GM23338 (cell line): ENCODE data around the gene IL4I1. TPM values are rescaled to one million over a fixed set of nuclear protein-coding genes. Genes with fewer than 3 reads are reported as not detected.

Source experiments
- ATAC-seq: fragments of 200-7000 bp; cut with Tn5 transposase; 3 replicates; pipeline ENCODE4 v1.9.1; 2020
- DNase-seq: peaks from one replicate; pipeline ENCODE4 v3.0.0-alpha.2; 2015; ENCODE audit warnings: low spot score
- H2AFZ ChIP-seq: fragments of 200-600 bp; sonication (generic); 2 replicates; pipeline ENCODE4 v1.8.0; 2016; ENCODE audit warnings: antibody characterized with exemption, mild to moderate bottlenecking, moderate library complexity
- H3F3A ChIP-seq: fragments of 200-600 bp; sonication (generic); replicated peaks from 2 replicates; pipeline ENCODE4 v1.8.0; 2017; ENCODE audit warnings: antibody characterized with exemption, mixed run types, low read depth
- H3K27ac ChIP-seq: fragments of 200-600 bp; sonication (generic); 2 replicates; pipeline ENCODE4 v1.6.1; 2016; ENCODE audit warnings: low read depth
- H3K27me3 ChIP-seq: fragments of 200-600 bp; sonication (generic); 2 replicates; pipeline ENCODE4 v1.8.0; 2016; ENCODE audit warnings: mild to moderate bottlenecking, mixed run types, moderate library complexity; ENCODE audit not compliant: insufficient read depth
- H3K36me3 ChIP-seq: fragments of 200-600 bp; sonication (generic); 2 replicates; pipeline ENCODE4 v1.8.0; 2016; ENCODE audit warnings: mild to moderate bottlenecking; ENCODE audit not compliant: insufficient read depth
- H3K4me1 ChIP-seq: fragments of 200-600 bp; sonication (generic); 2 replicates; pipeline ENCODE4 v1.8.0; 2016; ENCODE audit warnings: mild to moderate bottlenecking, moderate library complexity; ENCODE audit not compliant: insufficient read depth
- H3K4me2 ChIP-seq: fragments of 200-600 bp; sonication (generic); 2 replicates; pipeline ENCODE4 v1.7.1; 2017; ENCODE audit warnings: mixed run types
- H3K4me3 ChIP-seq: fragments of 200-600 bp; sonication (generic); 2 replicates; pipeline ENCODE4 v1.6.1; 2016; ENCODE audit warnings: mixed run types
- H3K79me2 ChIP-seq: fragments of 200-600 bp; sonication (generic); replicated peaks from 2 replicates; pipeline ENCODE4 v1.8.0; 2017; ENCODE audit warnings: mild to moderate bottlenecking; ENCODE audit not compliant: insufficient read depth
- H3K9me2 ChIP-seq: fragments of 200-600 bp; sonication (generic); 2 replicates; pipeline ENCODE4 v1.8.0; 2017; ENCODE audit not compliant: insufficient read depth
- H4K20me1 ChIP-seq: fragments of 200-600 bp; sonication (generic); replicated peaks from 2 replicates; pipeline ENCODE4 v1.8.0; 2017; ENCODE audit warnings: mild to moderate bottlenecking; ENCODE audit not compliant: insufficient read depth
- H3K27ac Mint-ChIP-seq: 2 replicates; pipeline ENCODE4 v1.8.0; 2020; ENCODE audit warnings: inconsistent platforms, mild to moderate bottlenecking, moderate library complexity, mixed read lengths
- H3K27me3 Mint-ChIP-seq: 3 replicates; pipeline ENCODE4 v1.8.0; 2022; ENCODE audit warnings: low read depth, mild to moderate bottlenecking, moderate library complexity, mixed read lengths, inconsistent platforms; ENCODE audit not compliant: insufficient read depth, poor library complexity
- H3K36me3 Mint-ChIP-seq: 3 replicates; pipeline ENCODE4 v1.8.0; 2021; ENCODE audit warnings: low read depth, mild to moderate bottlenecking, inconsistent platforms, moderate library complexity, mixed read lengths
- H3K4me1 Mint-ChIP-seq: 3 replicates; pipeline ENCODE4 v1.8.0; 2020; ENCODE audit warnings: mild to moderate bottlenecking, inconsistent platforms, mixed read lengths
- H3K4me3 Mint-ChIP-seq: 3 replicates; pipeline ENCODE4 v1.8.0; 2021; ENCODE audit warnings: moderate library complexity, mild to moderate bottlenecking, inconsistent platforms, mixed read lengths
- H3K9me3 Mint-ChIP-seq: 3 replicates; pipeline ENCODE4 v1.8.0; 2020; ENCODE audit warnings: moderate library complexity, mild to moderate bottlenecking, inconsistent platforms, mixed read lengths
- CREB1 ChIP-seq: fragments of 250-450 bp; sonication (Bioruptor Pico); IDR thresholded peaks from 2 replicates; pipeline ENCODE4 v1.5.0; 2020; ENCODE audit warnings: low read depth, mild to moderate bottlenecking, moderate library complexity
- CTCF ChIP-seq, 2 experiments: fragments of 200-600 bp in 1 of 2; sonication (generic) in 1 of 2; conservative IDR thresholded peaks; 2 replicates each; pipeline versions ENCODE4 v1.5.1 to v1.6.1; 2016 to 2017; ENCODE audit warnings: antibody characterized with exemption in 2 of 2, low read depth in 2 of 2, mild to moderate bottlenecking in 2 of 2, moderate library complexity in 1 of 2
- ETS1 ChIP-seq: IDR thresholded peaks from 2 replicates; pipeline ENCODE4 v1.6.1; 2016; ENCODE audit warnings: antibody characterized with exemption
- EZH2 ChIP-seq: fragments of 200-600 bp; sonication (generic); IDR thresholded peaks from one replicate; pipeline ENCODE4 v1.8.0; 2017; ENCODE audit warnings: antibody characterized with exemption, mild to moderate bottlenecking, low read depth; ENCODE audit not compliant: unreplicated experiment
- EZH2phosphoT487 ChIP-seq: fragments of 200-600 bp; sonication (generic); IDR thresholded peaks from one replicate; pipeline ENCODE4 v1.8.1; 2018; ENCODE audit warnings: antibody characterized with exemption; ENCODE audit not compliant: unreplicated experiment
- JUNB ChIP-seq: IDR thresholded peaks from one replicate; pipeline ENCODE4 v1.6.1; 2016; ENCODE audit warnings: antibody characterized with exemption; ENCODE audit not compliant: unreplicated experiment
- NANOG ChIP-seq: IDR thresholded peaks from 2 replicates; pipeline ENCODE4 v1.6.1; 2016; ENCODE audit warnings: antibody characterized with exemption, borderline replicate concordance
- POLR2AphosphoS5 ChIP-seq: IDR thresholded peaks from 2 replicates; pipeline ENCODE4 v1.6.1; 2016; ENCODE audit warnings: antibody characterized with exemption, low read depth
- ZNF114 ChIP-seq: fragments of 250-450 bp; sonication (Bioruptor Pico); IDR thresholded peaks from 2 replicates; pipeline ENCODE4 v1.5.0; 2020; ENCODE audit warnings: mild to moderate bottlenecking, moderate library complexity
- ZNF331 ChIP-seq: fragments of 250-450 bp; sonication (Bioruptor Pico); IDR thresholded peaks from 2 replicates; pipeline ENCODE4 v1.5.0; 2020; ENCODE audit warnings: low read depth, mild to moderate bottlenecking, moderate library complexity
- ZNF462 ChIP-seq: fragments of 250-450 bp; sonication (Bioruptor Pico); IDR thresholded peaks from 2 replicates; pipeline ENCODE4 v1.5.0; 2020; ENCODE audit warnings: mild to moderate bottlenecking, moderate library complexity
- polyA plus RNA-seq: library from polyadenylated mRNA; unstranded; fragments of >200 nt; fragmentation: Nextera tagmentation; extraction: Ambion mirVana; gene quantifications from 2 replicates; pipeline ENCODE4 v1.2.1, GENCODE V29; 2016
- total RNA-seq: library from RNA; depleted of rRNA; stranded (reverse); fragments of >200 nt; shearing (Covaris generic); gene quantifications from 2 replicates; pipeline ENCODE4 v1.2.3, GENCODE V29; 2014

Gene IL4I1
- total and polyA plus RNA-seq, 2 experiments from 2014 or later, result 0.60 to 0.69 TPM

GRCh38 chr19:49889687-49890348 lies 6.9 kb downstream of the IL4I1 start (continued):
- no peak for TF ChIP-seq ZNF462 (CRISPR knock-in tag)

- Mint-ChIP-seq H3K27me3 (peaks cover 26% of the 10 kb centered on the region), H3K36me3 (peaks cover 36% of the 10 kb centered on the region), H3K4me3 (no peak overlapping the region), H3K27ac (no peak overlapping the region), H3K9me3 (peaks cover 5% of the 10 kb centered on the region), H3K4me1 (peaks cover 9% of the 10 kb centered on the region)
- DNase-seq (no peak), ATAC-seq (no peak)
- Histone ChIP-seq H3K79me2 (no peaks in the 10 kb centered on the region), H3K36me3 (peaks cover 6% of the 10 kb centered on the region), H3K9me2 (no peaks in the 10 kb centered on the region), H3K27me3 (0 out of 2 replicates have a peak, but pooled peaks cover 3% of the 10 kb centered on the region), H3K4me2 (no peak overlapping the region; the same call in 1 of the 2 replicates), H3K27ac (no peak overlapping the region), H3F3A (peaks cover 30% of the 10 kb centered on the region; the same call in 1 of the 2 replicates), H3K4me1 (peaks cover 9% of the 10 kb centered on the region; the same call in 1 of the 2 replicates), H3K4me3 (no peak overlapping the region), H2AFZ (no peak overlapping the region), H4K20me1 (no peaks in the 10 kb centered on the region; the same call in 1 of the 2 replicates)
- TF ChIP-seq EZH2 (no peak), EZH2phosphoT487 (no peak), JUNB (no peak), ZNF114 (no peak), ETS1 (no peak), CREB1 (CRISPR knock-in tag) (no peak), ZNF331 (CRISPR knock-in tag) (no peak), POLR2AphosphoS5 (no peak; the same call in 1 of the 2 replicates), CTCF (conservative IDR thresholded peaks at IDR 0.05; ENCODE audit: low read depth in 2 of 2) (no peak), NANOG (no peak)
Measured at GRCh38 chr19:49889038-49889686, 7.5 kb downstream of the IL4I1 start.
